Left forelimb (tissue), 1 donor: ENCODE data around the gene HRCT1.

Experiments used
- DNase-seq: peaks from one replicate; pipeline ENCODE4 v3.0.0-alpha.2; 2018; ENCODE audit warnings: low spot score

HRCT1 gene

DNA sequence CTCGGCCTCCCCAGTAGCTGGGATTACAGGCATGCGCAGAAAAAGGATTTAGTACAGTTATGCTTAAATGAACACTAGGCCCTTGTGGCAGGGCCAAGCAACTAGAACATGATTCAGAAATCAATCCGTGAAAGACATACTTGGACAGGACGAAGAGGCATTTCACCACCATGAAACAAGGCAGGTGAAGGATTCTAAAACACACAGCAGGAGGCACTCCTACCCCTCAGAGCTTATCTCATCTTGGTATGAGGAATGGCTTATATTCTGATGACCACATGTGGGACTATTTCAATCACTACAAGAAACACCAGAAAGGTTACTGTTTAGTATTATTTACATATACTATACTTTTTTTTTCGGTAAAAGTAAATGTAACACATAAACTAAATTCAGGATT is 36.3 kb downstream of the HRCT1 start:
- no peak for DNase-seq

DNA sequence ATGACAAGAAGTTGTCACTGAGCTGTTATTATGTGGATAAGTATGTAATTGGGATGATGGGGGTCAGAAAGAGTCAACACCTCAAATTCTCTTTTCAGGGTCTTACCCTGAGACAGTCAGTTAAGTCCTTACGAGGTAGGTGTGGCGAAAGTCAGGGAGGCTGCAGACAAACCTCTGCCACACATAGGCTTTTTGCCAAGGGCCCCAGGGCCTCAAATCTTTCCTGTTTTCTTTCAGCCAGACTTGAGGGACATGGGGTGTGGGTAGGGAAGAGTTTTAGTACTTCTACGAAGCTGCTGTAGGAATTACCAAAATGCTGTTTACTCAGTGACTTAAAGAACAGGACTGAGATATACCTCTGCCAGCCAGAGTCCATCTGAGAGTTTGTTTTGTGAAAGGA is 38.2 kb downstream of the HRCT1 start:
- DNase-seq, result no peak

DNA sequence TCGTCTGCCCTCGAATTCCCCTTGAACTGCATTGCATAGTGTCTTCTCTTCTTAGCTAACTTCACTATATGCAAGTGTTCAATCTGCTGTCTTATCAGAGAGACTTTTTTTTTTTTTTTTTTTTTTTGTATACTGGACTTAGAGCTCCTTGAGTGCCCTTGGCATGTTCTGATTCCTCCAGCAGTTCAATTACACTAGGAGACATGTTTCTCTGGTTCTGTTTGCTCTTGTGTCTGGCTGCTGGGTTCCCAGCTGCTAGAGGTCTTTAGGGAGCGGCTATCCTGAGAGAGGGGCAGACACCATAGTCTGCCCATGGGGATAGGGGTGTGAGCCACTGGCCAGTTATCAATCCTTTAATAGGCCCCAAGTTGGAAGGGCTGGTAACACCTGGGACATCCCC is 38.8 kb downstream of the HRCT1 start:
- no peak for DNase-seq

DNA sequence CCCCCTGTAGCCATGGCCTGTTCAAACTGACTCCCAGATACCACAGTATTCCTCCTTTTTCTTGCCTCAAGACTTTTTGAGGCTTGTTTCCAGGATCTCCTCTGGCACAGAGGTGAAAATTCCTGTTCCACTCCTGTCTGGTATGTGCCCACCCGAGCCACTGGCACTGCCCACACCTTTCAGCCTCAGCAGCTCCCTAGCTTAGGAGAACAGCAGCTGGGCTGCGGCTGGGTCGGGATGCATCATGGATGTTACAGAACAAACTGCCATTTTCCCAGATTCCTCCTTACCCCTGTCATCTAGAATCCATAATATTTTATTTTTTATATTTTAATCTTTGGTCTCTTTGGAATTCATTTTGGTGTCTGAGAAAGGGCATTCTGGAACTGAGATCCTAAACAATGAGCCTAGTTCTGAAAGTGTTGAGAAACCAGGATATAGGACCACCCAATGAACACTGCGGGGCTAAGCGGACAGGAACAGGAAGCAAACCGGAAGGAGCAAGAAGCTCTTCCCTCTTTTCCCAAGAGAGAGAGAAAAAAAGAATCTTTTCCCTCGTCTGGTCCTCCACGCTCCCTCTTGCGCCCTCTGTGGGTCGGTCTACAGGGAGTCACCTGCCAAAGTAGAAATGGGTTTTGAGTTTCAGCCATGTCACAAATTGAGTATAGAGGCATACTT is 39.5 kb downstream of the HRCT1 start:
- no peak for DNase-seq

DNA sequence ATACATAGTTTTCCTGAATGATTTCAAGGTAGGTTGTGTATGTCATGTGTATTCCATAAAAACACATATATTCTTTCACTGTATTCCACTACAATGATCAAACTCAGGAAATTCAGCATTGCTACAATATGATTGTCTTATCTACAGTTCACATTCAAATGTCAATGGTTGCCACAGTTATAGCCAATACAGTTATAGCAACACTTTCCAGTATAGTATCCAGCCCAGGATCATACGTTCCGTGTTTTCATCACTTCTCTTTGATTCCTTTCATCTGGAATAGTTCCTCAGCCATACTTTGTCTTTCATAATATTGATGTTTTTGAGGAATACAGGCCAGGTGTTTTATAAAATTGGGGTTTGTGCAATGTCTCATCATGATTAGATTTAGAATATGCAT is 42.4 kb downstream of the HRCT1 start:
- DNase-seq, result no peak

DNA sequence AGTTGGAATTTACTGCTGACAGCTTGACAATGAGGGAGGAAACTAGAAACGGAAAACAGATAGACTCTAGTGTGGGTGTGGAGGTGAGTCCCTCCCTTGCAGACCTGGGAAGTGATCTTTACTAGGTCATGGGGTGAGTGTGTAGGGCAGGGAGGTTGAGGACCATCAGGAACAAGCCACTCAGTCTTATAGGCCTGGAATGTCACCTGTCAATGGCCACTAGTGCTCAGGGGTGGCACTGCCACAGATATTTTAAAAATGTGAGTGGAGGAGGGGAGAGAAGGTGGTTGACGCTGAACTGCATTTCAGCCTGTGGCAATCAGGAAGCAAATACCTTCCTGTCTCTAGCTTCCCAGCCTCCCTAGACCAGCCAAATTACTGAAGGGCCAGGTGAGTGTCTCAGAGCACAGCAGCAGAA is 42.9 kb downstream of the HRCT1 start:
- no peak for DNase-seq

DNA sequence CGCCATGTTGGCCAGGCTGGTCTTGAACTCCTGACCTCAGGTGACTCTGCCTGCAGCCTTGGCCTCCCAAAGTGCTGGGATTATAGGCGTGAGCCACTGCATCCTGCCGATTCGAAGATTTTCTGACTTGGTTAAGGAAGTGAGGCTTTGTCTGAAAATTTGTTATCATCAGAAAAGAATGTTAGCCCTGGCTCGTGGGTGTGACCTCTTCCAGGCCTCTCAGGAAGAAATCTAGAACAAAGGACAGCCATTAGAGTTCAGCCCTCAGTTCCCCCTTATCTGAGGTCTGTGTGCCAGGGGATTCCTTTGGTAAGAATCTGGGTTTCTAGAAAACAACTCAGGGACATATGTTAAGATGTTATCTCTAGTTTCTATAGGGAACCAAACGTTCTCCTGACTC is 45.7 kb downstream of the HRCT1 start:
- no peak for DNase-seq

DNA sequence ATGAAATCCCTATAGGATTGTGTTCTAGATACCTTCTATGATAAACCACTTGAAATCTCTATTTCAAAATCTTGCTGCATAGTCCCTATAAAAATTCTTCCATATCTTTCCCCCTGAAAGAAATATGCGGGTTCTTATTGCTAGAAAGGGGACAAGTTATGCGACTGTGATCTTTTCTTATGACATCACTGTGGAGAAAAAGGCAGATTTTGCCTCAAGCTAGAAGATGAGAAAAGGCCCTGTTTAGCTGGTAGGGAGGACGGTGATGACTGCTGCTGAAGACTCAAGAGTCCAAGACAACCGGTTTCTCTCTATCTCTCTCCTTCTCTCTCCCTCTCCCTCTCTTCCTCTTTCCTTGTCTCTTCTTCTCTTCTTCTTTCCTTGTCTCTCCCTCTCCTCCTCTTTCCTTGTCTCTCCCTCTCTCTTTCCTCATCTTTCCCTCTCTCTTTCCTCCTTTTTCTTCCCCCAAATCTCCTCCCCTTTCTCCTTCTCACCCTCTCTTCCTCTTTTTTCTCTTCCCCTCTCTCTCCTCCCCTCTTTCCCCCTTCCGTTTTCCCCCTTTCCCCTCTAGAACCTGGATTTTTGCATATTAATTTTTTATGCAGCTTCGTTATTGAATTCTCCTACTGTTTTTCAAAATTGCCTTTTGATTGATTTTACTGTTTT is 46.7 kb downstream of the HRCT1 start:
- DNase-seq, result no peak

DNA sequence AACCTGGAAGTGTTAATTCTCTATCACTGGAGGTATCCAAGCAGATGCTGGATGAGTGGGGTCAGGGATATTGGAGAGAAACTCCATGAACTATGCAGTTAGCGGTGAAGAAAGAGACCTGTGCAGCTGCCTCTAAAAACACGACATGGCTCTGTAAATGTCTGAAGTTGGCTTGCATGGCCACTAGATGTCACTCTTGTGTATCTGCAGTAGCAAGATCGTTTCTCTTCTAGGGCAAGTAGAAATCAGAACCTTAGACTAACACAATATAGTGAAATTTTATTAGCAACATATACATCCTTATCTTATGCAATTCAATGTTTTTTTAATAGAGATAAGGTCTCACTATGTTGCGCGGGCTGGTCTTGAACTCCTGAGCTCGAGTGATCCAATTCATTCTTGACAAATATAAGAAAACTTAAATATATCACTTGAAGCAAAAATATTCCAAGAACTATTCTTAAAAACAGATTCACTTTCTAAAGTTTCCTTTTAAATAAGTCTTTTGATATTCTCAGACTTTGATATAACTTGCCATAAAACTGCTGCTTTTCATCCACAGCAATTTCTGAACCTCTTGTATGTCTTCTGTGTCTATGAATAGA is 49.0 kb downstream of the HRCT1 start:
- no peak for DNase-seq

DNA sequence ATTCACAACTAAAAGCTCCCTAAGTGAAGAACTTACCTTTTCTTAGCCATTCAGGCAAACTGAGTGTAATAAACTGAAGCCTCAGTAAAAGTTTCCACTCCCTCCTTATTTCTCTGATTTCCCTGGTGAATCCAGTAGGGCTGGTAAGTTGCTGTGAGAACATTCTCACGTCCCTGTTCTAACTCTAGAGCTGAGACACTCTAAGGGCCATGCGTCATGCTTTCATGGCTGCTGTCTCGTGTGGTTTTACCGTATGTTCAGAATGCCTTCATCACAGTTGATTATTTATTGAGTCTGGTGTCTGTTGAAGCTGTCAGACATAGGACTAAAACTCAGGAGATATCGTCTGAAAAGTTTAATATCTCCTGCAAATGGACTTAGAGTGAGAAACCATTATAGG is 50.6 kb downstream of the HRCT1 start:
- DNase-seq, result no peak
